ENCODE measurements around the gene OTULINL.

Gene OTULINL

GRCh38 chr5:14603141-14603540, 21.5 kb downstream of the OTULINL start:
- Histone ChIP-seq H3K9me3 (no peaks in the 10 kb centered on the region), H3K27me3 (no peaks in the 10 kb centered on the region), H3K4me1 (no peaks in the 10 kb centered on the region), H3K36me3 (peaks cover 0 to 5% (median 0%) of the 10 kb centered on the region in 3 donors), H3K4me3 (no peak overlapping the region), H3K27ac (no peak overlapping the region)
- no peak for DNase-seq
- intact Hi-C loops (cut with DNase I; ENCODE audit: low total_unique reads), result no loop called here
- TF ChIP-seq CTCF (IDR thresholded peaks at IDR 0.05), result no peak

- no peak for TF ChIP-seq CTCF (IDR thresholded peaks at IDR 0.05)
- Histone ChIP-seq H3K27me3 (no peaks in the 10 kb centered on the region), H3K27ac (no peak overlapping the region), H3K36me3 (peaks cover 0 to 5% (median 0%) of the 10 kb centered on the region in 3 donors), H3K4me1 (no peaks in the 10 kb centered on the region), H3K4me3 (no peak overlapping the region), H3K9me3 (no peaks in the 10 kb centered on the region)
- no peak for DNase-seq
- intact Hi-C loops (cut with DNase I; ENCODE audit: low total_unique reads), result no loop called here
These were observed 25.5 kb downstream of the OTULINL start for GRCh38 chr5:14607104-14607503.

- intact Hi-C loops (cut with DNase I; ENCODE audit: low total_unique reads), result no loop called here
- H3K4me1 ChIP-seq, result no peaks in the 10 kb centered on the region
- no peak overlapping the region for H3K4me3 ChIP-seq
- H3K9me3 ChIP-seq, result no peaks in the 10 kb centered on the region
- no peak for TF ChIP-seq CTCF (IDR thresholded peaks at IDR 0.05)
- no peak for DNase-seq
- no peaks in the 10 kb centered on the region for H3K27me3 ChIP-seq
- peaks cover 0 to 2% (median 0%) of the 10 kb centered on the region in 3 donors for H3K36me3 ChIP-seq
- H3K27ac ChIP-seq, result no peak overlapping the region
These were observed 26.6 kb downstream of the OTULINL start for GRCh38 chr5:14608169-14608568.

- Histone ChIP-seq H3K9me3 (no peaks in the 10 kb centered on the region), H3K4me1 (no peaks in the 10 kb centered on the region), H3K27ac (no peak overlapping the region), H3K4me3 (no peak overlapping the region), H3K36me3 (no peaks in the 10 kb centered on the region), H3K27me3 (no peaks in the 10 kb centered on the region)
- intact Hi-C loops (cut with DNase I; ENCODE audit: low total_unique reads), result no loop called here
- no peak for DNase-seq
- TF ChIP-seq CTCF (IDR thresholded peaks at IDR 0.05), result no peak
These were observed 30.1 kb downstream of the OTULINL start for GRCh38 chr5:14611737-14612136.

GRCh38 chr5:14614490-14614889, 32.9 kb downstream of the OTULINL start:
- Histone ChIP-seq H3K4me1 (no peaks in the 10 kb centered on the region), H3K36me3 (no peaks in the 10 kb centered on the region), H3K4me3 (no peak overlapping the region), H3K27ac (no peak overlapping the region), H3K9me3 (no peaks in the 10 kb centered on the region), H3K27me3 (no peaks in the 10 kb centered on the region)
- no peak for TF ChIP-seq CTCF (IDR thresholded peaks at IDR 0.05)
- DNase-seq, result no peak
- intact Hi-C loops (cut with DNase I; ENCODE audit: low total_unique reads), result no loop called here

- H3K4me3 ChIP-seq, result no peak overlapping the region
- no peaks in the 10 kb centered on the region for H3K27me3 ChIP-seq
- no peak for TF ChIP-seq CTCF (IDR thresholded peaks at IDR 0.05)
- no peaks in the 10 kb centered on the region for H3K36me3 ChIP-seq
- H3K4me1 ChIP-seq, result no peaks in the 10 kb centered on the region
- intact Hi-C loops (cut with DNase I; ENCODE audit: low total_unique reads), result no loop called here
- DNase-seq, result no peak
- no peak overlapping the region for H3K27ac ChIP-seq
- no peaks in the 10 kb centered on the region for H3K9me3 ChIP-seq
These were observed 33.8 kb downstream of the OTULINL start for GRCh38 chr5:14615365-14615764.
